ENCODE measurements around the gene CHST2.

CHST2 gene

DNA sequence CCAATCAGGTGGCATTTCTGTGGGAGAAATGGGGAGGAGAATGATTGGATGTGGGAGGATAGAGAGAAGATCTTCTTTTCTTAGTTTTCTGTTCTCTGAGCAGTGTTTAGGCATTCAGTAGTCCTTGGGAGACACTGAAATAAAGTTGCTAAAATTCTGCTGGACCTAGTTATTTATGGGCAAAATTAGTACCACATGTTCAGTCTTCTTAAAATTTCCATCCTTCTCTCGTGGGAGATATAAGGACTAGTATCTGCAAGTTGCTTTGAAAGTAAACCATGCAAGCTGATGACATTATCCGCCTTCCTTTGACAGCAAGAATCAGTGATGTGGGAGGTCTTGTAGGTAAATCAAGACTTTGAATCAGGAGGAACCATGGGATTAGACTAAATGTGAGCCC, 19.9 kb upstream of the CHST2 start:
- Histone ChIP-seq H3K79me2 (ENCODE audit: control insufficient read depth, insufficient read depth, low read length, unreplicated experiment) (no peaks in the 10 kb centered on the region), H3K4me3 (ENCODE audit: low read depth, low read length) (no peak overlapping the region), H2AFZ (ENCODE audit: low read length, unreplicated experiment) (no peak overlapping the region), H3K4me1 (ENCODE audit: control insufficient read depth, insufficient read depth, low read length, unreplicated experiment) (no peaks in the 10 kb centered on the region), H3K27ac (ENCODE audit: low read depth, low read length) (no peak overlapping the region), H3K36me3 (ENCODE audit: insufficient read depth, low read length) (no peaks in the 10 kb centered on the region), H3K27me3 (ENCODE audit: insufficient read depth, low read length) (peaks cover 38% of the 10 kb centered on the region)

DNA sequence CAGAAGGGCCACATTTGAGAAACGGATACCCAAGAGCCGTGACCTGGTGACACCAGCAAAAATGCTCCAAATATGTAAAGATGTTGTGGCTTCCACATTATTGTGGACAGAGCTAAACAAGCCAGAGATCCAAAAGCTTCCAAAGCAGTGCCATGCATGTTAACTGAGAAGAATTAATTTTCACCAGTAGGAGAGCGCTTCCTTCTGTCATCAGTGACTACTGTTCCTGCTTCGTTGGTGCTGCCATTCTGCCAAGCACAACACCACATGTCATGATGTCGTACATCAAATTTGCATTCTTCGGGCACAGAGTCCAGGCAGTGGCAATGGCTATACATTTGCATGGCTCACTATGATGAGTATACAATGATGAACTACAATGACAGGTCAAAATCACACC, 19.1 kb upstream of the CHST2 start:
- Histone ChIP-seq H3K36me3 (ENCODE audit: insufficient read depth, low read length) (no peaks in the 10 kb centered on the region), H3K27ac (ENCODE audit: low read depth, low read length) (no peak overlapping the region), H3K79me2 (ENCODE audit: control insufficient read depth, insufficient read depth, low read length, unreplicated experiment) (no peaks in the 10 kb centered on the region)

DNA sequence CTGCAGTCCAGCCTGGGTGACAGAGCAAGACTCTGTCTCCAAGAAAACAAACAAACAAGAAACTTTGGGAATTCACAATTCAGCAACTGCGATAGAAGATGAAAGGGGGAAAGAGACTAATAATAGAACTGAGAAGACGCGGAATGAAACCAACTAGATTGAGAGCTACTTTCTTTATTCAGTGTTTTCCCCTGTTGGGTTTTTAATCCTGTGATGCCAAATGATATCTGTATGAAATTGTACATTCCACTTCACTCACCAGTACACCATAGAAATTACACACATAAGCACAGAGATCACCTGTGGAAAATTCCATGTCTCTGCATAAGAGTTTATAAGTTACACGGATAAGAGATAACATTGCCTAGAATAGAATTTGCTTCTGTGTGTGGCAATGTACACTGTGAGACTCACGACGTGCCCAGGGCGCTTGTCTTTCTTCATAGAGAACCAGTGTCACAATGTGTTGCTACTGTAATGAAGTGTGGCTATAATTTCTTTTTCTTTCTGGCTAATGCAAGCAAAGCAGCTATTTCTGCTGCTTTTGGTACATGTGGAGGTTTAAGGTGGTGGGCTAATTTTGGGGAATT, 17.7 kb upstream of the CHST2 start:
- Histone ChIP-seq H3K4me1 (ENCODE audit: control insufficient read depth, insufficient read depth, low read length, unreplicated experiment) (no peaks in the 10 kb centered on the region), H3K27ac (ENCODE audit: low read depth, low read length) (no peak overlapping the region), H3K4me3 (ENCODE audit: low read depth, low read length) (no peak overlapping the region), H3K79me2 (ENCODE audit: control insufficient read depth, insufficient read depth, low read length, unreplicated experiment) (no peaks in the 10 kb centered on the region), H2AFZ (ENCODE audit: low read length, unreplicated experiment) (no peak overlapping the region), H3K27me3 (ENCODE audit: insufficient read depth, low read length) (peaks cover 50% of the 10 kb centered on the region), H3K36me3 (ENCODE audit: insufficient read depth, low read length) (no peaks in the 10 kb centered on the region)

More for the DNA sequence above, 19.1 kb upstream of the CHST2 start:
- H3K27me3 ChIP-seq (ENCODE audit: insufficient read depth, low read length): peaks cover 45% of the 10 kb centered on the region
- no peak overlapping the region for H2AFZ ChIP-seq (ENCODE audit: low read length, unreplicated experiment)
- no peaks in the 10 kb centered on the region for H3K4me1 ChIP-seq (ENCODE audit: control insufficient read depth, insufficient read depth, low read length, unreplicated experiment)
- no peak overlapping the region for H3K4me3 ChIP-seq (ENCODE audit: low read depth, low read length)

GRCh38 chr3:143103652-143104051, 15.9 kb upstream of the CHST2 start:
- Histone ChIP-seq H3K36me3 (ENCODE audit: insufficient read depth, low read length) (no peaks in the 10 kb centered on the region), H3K4me3 (ENCODE audit: low read depth, low read length) (no peak overlapping the region), H3K4me1 (ENCODE audit: control insufficient read depth, insufficient read depth, low read length, unreplicated experiment) (no peaks in the 10 kb centered on the region), H3K79me2 (ENCODE audit: control insufficient read depth, insufficient read depth, low read length, unreplicated experiment) (no peaks in the 10 kb centered on the region), H3K27me3 (ENCODE audit: insufficient read depth, low read length) (peaks cover 37% of the 10 kb centered on the region), H3K27ac (ENCODE audit: low read depth, low read length) (no peak overlapping the region), H2AFZ (ENCODE audit: low read length, unreplicated experiment) (no peak overlapping the region)

DNA sequence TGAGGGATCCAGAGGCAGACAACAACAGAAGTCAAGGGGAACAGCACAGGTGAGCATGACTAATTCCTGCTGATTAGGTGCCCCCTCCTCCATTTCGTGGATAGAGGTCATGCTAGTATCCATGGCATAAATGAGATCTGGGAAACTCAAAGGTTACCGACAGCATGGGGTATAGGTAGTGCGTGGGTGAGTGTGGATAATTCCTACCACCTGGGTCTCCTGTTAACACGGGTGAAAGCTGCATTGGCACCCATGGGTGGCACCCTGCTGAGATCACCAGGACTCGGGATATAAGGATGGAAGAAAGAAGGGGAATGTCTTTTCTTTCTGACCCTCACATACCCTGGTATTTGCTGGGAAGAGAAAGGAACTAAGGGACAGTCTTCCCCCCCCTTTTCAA, 14.4 kb upstream of the CHST2 start:
- Histone ChIP-seq H3K79me2 (ENCODE audit: control insufficient read depth, insufficient read depth, low read length, unreplicated experiment) (no peaks in the 10 kb centered on the region), H2AFZ (ENCODE audit: low read length, unreplicated experiment) (no peak overlapping the region), H3K36me3 (ENCODE audit: insufficient read depth, low read length) (no peaks in the 10 kb centered on the region), H3K27ac (ENCODE audit: low read depth, low read length) (no peak overlapping the region), H3K4me1 (ENCODE audit: control insufficient read depth, insufficient read depth, low read length, unreplicated experiment) (no peaks in the 10 kb centered on the region), H3K27me3 (ENCODE audit: insufficient read depth, low read length) (peaks cover 23% of the 10 kb centered on the region), H3K4me3 (ENCODE audit: low read depth, low read length) (no peak overlapping the region)

DNA sequence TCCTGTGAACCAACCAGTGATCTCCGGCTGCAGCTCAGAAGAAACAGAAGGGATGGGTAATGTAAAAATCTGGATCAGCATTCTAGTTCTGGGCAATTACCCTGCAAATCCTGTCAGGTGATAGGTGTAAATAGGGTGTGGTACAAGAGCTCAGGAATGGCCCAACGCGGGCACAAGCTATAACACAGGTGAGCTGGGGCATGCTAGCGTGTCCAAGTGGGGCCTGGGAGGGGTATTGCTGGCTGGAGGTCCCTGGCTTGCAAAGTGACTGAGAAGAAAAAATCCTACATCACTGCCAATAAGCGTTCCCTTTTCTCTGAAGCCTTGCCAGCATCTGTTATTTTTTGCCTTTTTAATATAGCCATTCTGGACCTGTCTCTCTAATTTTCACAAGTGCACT, 9.7 kb upstream of the CHST2 start:
- H2AFZ ChIP-seq (ENCODE audit: low read length, unreplicated experiment): no peak overlapping the region
- no peaks in the 10 kb centered on the region for H3K36me3 ChIP-seq (ENCODE audit: insufficient read depth, low read length)
- no peak overlapping the region for H3K4me3 ChIP-seq (ENCODE audit: low read depth, low read length)
- no peak overlapping the region for H3K27ac ChIP-seq (ENCODE audit: low read depth, low read length)
- H3K4me1 ChIP-seq (ENCODE audit: control insufficient read depth, insufficient read depth, low read length, unreplicated experiment): no peaks in the 10 kb centered on the region
- H3K79me2 ChIP-seq (ENCODE audit: control insufficient read depth, insufficient read depth, low read length, unreplicated experiment): no peaks in the 10 kb centered on the region
- H3K27me3 ChIP-seq (ENCODE audit: insufficient read depth, low read length): peaks cover 25% of the 10 kb centered on the region; the same call in 1 of the 2 replicates

DNA sequence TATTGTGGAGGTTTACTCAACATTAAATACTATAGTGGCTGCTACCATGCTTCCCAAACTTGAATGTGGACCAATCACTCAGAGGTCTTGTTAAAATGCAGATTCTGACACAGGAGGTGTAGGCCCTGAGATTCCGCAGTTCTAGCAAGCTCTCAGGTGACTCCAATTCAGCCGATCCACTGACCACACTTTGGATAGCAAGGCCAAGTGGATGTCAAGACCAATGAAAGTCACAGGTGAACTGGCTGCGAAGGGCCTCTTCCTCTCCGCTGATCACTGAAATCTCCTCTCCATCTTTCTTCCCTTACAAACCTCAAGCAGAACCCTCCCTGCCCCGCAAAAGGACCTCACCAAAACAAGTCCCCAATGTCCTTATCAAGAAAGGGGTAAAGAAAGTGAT, 9.2 kb upstream of the CHST2 start:
- H3K79me2 ChIP-seq (ENCODE audit: control insufficient read depth, insufficient read depth, low read length, unreplicated experiment): no peaks in the 10 kb centered on the region
- no peak overlapping the region for H2AFZ ChIP-seq (ENCODE audit: low read length, unreplicated experiment)
- H3K27me3 ChIP-seq (ENCODE audit: insufficient read depth, low read length): peaks cover 20% of the 10 kb centered on the region; the same call in 1 of the 2 replicates
- H3K36me3 ChIP-seq (ENCODE audit: insufficient read depth, low read length): no peaks in the 10 kb centered on the region
- no peak overlapping the region for H3K27ac ChIP-seq (ENCODE audit: low read depth, low read length)
- no peak overlapping the region for H3K4me3 ChIP-seq (ENCODE audit: low read depth, low read length)
- no peaks in the 10 kb centered on the region for H3K4me1 ChIP-seq (ENCODE audit: control insufficient read depth, insufficient read depth, low read length, unreplicated experiment)

DNA sequence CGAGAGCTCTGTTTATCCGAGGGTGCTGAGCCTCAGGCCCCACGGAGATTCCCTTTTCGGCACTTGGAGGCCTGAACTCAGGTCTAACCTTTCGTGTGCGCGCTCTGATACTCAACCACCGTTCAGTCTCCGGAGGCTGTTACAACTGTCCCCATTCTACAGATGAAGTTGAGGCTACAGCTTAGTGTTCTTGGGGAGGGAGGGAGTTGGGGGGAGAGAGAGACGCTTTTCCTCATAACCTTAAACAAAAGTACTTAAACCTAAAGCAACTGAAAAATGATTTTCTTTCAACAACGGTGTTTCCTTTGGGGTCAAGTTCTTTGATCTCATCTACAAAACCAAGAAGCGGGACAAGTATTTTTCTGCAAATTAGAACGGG, 952 bp upstream of the CHST2 start:
- Histone ChIP-seq H3K27ac (ENCODE audit: low read depth, low read length) (no peak overlapping the region), H3K79me2 (ENCODE audit: control insufficient read depth, insufficient read depth, low read length, unreplicated experiment) (no peaks in the 10 kb centered on the region), H3K27me3 (ENCODE audit: insufficient read depth, low read length) (0 out of 2 replicates have a peak, but pooled peaks cover 6% of the 10 kb centered on the region), H2AFZ (ENCODE audit: low read length, unreplicated experiment) (peak overlapping the region; percentile 73), H3K4me3 (ENCODE audit: low read depth, low read length) (peak overlapping the region; percentile 100), H3K4me1 (ENCODE audit: control insufficient read depth, insufficient read depth, low read length, unreplicated experiment) (no peaks in the 10 kb centered on the region), H3K36me3 (ENCODE audit: insufficient read depth, low read length) (no peaks in the 10 kb centered on the region)

DNA sequence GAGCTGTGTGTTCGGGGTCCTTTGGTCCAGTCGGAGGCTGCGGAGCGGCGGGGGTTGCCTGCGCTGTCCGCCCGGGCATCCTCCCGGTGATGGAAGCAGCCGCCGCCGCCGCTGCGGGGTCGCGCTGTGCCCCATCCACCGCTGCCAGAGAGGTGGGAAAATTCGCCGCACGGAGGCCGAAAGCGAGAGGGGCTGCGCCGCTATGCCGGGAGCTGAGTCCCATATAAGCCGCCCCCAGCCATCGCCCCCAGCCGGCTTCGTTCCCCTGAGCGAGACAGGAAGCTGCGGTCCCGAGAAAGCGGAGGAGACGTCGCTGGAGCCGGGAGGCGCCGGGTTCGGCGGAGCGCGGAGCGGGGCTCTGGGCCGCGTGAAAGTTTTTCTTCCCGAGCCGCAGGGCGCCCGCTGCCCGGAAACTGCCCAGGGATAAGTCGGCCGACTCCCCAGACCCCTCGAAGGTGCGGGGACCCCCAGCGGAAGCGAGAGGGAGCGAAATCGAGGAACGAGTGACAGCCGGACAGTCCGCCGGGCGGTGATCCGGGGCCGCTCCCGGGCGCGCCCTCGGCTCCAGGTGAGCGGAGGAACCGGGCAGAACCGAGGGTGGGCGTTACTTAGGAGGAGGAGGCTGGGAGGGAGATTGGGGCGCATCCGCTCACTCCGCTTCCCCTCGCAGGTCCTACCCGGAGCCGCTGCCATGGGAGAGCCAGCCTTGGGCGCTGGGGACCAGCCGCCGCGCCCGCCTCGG, 574 bp downstream of the CHST2 start:
- no peaks in the 10 kb centered on the region for H3K79me2 ChIP-seq (ENCODE audit: control insufficient read depth, insufficient read depth, low read length, unreplicated experiment)
- H3K36me3 ChIP-seq (ENCODE audit: insufficient read depth, low read length): no peaks in the 10 kb centered on the region
- peak overlapping the region; percentile 100 for H3K4me3 ChIP-seq (ENCODE audit: low read depth, low read length)
- no peaks in the 10 kb centered on the region for H3K27me3 ChIP-seq (ENCODE audit: insufficient read depth, low read length)
- H3K27ac ChIP-seq (ENCODE audit: low read depth, low read length): no peak overlapping the region
- H3K4me1 ChIP-seq (ENCODE audit: control insufficient read depth, insufficient read depth, low read length, unreplicated experiment): no peaks in the 10 kb centered on the region
- H2AFZ ChIP-seq (ENCODE audit: low read length, unreplicated experiment): peak overlapping the region; percentile 72

DNA sequence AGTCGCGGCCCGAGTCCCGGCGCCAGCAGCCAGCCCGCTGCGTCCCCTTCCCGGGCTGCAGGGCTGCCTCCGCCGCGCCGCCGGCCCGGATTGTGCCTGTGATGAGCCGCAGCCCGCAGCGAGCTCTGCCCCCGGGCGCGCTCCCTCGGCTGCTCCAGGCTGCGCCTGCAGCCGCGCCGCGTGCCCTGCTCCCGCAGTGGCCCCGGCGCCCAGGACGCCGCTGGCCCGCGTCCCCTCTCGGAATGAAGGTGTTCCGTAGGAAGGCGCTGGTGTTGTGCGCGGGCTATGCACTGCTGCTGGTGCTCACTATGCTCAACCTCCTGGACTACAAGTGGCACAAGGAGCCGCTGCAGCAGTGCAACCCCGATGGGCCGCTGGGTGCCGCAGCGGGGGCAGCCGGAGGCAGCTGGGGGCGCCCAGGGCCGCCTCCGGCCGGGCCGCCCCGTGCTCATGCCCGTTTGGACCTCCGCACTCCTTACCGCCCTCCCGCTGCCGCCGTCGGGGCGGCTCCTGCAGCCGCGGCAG, 1.2 kb downstream of the CHST2 start:
- Histone ChIP-seq H3K79me2 (ENCODE audit: control insufficient read depth, insufficient read depth, low read length, unreplicated experiment) (no peaks in the 10 kb centered on the region), H3K4me1 (ENCODE audit: control insufficient read depth, insufficient read depth, low read length, unreplicated experiment) (no peaks in the 10 kb centered on the region), H3K27ac (ENCODE audit: low read depth, low read length) (no peak overlapping the region), H2AFZ (ENCODE audit: low read length, unreplicated experiment) (peak overlapping the region; percentile 72), H3K36me3 (ENCODE audit: insufficient read depth, low read length) (no peaks in the 10 kb centered on the region), H3K4me3 (ENCODE audit: low read depth, low read length) (peak overlapping the region; percentile 100), H3K27me3 (ENCODE audit: insufficient read depth, low read length) (no peaks in the 10 kb centered on the region)

Data from ACC112 (cell line).